ENCODE data around the gene SHISA3. TPM values are rescaled to one million over a fixed set of nuclear protein-coding genes. Genes with fewer than 3 reads are reported as not detected.

SHISA3 gene
- total and polyA plus RNA-seq, 2 of the 8 experiments (the other 6 are each of a cell fraction or from before 2014, with no cell fraction given), result 2.0 to 9.3 TPM

GRCh38 chr4:42396752-42397634, at the start of gene SHISA3 (continued):
- TF ChIP-seq JUN (IDR thresholded peaks at IDR 0.05; ENCODE audit: low read depth, low read length) (no peak), CBX8 (IDR thresholded peaks at IDR 0.05; ENCODE audit: borderline replicate concordance, low read depth, low read length) (no peak), EGR1 (IDR thresholded peaks at IDR 0.05; ENCODE audit: borderline replicate concordance, low read depth, low read length) (no peak), TEAD4 (IDR thresholded peaks at IDR 0.05; ENCODE audit: low read depth, low read length) (no peak), SP2 (IDR thresholded peaks at IDR 0.05; ENCODE audit: low read length) (no peak), ZNF274 (IDR thresholded peaks at IDR 0.05; ENCODE audit: borderline replicate concordance, extremely low read depth, low read length) (no peak), POLR2A (IDR thresholded peaks at IDR 0.05; ENCODE audit: control extremely low read depth in 1 of 2, low read depth in 2 of 2, low read length in 2 of 2) (no peak), SIRT6 (IDR thresholded peaks at IDR 0.05; ENCODE audit: low read length) (no peak), KDM1A (IDR thresholded peaks at IDR 0.05; ENCODE audit: borderline replicate concordance, low read length) (0 out of 2 replicates have a peak, but pooled peaks have one; percentile 19), KDM4A (IDR thresholded peaks at IDR 0.05; ENCODE audit: low read depth, low read length, severe bottlenecking) (no peak)
- TF ChIP-seq, protein P1, sequence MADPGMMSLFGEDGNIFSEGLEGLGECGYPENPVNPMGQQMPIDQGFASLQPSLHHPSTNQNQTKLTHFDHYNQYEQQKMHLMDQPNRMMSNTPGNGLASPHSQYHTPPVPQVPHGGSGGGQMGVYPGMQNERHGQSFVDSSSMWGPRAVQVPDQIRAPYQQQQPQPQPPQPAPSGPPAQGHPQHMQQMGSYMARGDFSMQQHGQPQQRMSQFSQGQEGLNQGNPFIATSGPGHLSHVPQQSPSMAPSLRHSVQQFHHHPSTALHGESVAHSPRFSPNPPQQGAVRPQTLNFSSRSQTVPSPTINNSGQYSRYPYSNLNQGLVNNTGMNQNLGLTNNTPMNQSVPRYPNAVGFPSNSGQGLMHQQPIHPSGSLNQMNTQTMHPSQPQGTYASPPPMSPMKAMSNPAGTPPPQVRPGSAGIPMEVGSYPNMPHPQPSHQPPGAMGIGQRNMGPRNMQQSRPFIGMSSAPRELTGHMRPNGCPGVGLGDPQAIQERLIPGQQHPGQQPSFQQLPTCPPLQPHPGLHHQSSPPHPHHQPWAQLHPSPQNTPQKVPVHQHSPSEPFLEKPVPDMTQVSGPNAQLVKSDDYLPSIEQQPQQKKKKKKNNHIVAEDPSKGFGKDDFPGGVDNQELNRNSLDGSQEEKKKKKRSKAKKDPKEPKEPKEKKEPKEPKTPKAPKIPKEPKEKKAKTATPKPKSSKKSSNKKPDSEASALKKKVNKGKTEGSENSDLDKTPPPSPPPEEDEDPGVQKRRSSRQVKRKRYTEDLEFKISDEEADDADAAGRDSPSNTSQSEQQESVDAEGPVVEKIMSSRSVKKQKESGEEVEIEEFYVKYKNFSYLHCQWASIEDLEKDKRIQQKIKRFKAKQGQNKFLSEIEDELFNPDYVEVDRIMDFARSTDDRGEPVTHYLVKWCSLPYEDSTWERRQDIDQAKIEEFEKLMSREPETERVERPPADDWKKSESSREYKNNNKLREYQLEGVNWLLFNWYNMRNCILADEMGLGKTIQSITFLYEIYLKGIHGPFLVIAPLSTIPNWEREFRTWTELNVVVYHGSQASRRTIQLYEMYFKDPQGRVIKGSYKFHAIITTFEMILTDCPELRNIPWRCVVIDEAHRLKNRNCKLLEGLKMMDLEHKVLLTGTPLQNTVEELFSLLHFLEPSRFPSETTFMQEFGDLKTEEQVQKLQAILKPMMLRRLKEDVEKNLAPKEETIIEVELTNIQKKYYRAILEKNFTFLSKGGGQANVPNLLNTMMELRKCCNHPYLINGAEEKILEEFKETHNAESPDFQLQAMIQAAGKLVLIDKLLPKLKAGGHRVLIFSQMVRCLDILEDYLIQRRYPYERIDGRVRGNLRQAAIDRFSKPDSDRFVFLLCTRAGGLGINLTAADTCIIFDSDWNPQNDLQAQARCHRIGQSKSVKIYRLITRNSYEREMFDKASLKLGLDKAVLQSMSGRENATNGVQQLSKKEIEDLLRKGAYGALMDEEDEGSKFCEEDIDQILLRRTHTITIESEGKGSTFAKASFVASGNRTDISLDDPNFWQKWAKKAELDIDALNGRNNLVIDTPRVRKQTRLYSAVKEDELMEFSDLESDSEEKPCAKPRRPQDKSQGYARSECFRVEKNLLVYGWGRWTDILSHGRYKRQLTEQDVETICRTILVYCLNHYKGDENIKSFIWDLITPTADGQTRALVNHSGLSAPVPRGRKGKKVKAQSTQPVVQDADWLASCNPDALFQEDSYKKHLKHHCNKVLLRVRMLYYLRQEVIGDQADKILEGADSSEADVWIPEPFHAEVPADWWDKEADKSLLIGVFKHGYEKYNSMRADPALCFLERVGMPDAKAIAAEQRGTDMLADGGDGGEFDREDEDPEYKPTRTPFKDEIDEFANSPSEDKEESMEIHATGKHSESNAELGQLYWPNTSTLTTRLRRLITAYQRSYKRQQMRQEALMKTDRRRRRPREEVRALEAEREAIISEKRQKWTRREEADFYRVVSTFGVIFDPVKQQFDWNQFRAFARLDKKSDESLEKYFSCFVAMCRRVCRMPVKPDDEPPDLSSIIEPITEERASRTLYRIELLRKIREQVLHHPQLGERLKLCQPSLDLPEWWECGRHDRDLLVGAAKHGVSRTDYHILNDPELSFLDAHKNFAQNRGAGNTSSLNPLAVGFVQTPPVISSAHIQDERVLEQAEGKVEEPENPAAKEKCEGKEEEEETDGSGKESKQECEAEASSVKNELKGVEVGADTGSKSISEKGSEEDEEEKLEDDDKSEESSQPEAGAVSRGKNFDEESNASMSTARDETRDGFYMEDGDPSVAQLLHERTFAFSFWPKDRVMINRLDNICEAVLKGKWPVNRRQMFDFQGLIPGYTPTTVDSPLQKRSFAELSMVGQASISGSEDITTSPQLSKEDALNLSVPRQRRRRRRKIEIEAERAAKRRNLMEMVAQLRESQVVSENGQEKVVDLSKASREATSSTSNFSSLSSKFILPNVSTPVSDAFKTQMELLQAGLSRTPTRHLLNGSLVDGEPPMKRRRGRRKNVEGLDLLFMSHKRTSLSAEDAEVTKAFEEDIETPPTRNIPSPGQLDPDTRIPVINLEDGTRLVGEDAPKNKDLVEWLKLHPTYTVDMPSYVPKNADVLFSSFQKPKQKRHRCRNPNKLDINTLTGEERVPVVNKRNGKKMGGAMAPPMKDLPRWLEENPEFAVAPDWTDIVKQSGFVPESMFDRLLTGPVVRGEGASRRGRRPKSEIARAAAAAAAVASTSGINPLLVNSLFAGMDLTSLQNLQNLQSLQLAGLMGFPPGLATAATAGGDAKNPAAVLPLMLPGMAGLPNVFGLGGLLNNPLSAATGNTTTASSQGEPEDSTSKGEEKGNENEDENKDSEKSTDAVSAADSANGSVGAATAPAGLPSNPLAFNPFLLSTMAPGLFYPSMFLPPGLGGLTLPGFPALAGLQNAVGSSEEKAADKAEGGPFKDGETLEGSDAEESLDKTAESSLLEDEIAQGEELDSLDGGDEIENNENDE (IDR thresholded peaks at IDR 0.05; ENCODE audit: insufficient replicate concordance, low read length), result no peak
